GM21367 (cell line): Measurements from ENCODE around the gene CMTM8.

Experiments used
- ATAC-seq: cut with Tn5 transposase; IDR thresholded peaks from one replicate; pipeline ENCODE4 v1.9.1; 2021; ENCODE audit not compliant: unreplicated experiment

The CMTM8 gene

DNA sequence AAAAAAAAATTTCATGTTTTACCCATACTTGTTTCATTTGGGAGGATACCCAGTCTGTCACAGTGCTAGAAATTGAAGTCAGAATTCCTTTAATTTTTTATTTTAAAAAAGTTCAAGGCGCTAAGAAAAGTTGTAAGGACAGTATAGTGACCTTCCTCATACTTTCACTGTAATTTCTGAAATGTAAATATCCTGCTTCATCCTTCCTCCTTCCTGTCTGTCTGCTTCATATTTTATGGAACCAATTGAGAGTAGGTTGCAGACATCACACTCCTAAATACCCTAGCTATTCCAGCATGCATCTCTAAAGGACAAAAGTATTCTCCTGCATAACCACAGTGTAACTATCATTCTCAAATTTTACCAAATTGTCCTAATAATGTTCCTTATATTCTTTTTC lies 35.8 kb downstream of the CMTM8 start:
- ATAC-seq: no peak

GRCh38 chr3:32275506-32275905 lies 37.0 kb downstream of the CMTM8 start:
- ATAC-seq: no peak

DNA sequence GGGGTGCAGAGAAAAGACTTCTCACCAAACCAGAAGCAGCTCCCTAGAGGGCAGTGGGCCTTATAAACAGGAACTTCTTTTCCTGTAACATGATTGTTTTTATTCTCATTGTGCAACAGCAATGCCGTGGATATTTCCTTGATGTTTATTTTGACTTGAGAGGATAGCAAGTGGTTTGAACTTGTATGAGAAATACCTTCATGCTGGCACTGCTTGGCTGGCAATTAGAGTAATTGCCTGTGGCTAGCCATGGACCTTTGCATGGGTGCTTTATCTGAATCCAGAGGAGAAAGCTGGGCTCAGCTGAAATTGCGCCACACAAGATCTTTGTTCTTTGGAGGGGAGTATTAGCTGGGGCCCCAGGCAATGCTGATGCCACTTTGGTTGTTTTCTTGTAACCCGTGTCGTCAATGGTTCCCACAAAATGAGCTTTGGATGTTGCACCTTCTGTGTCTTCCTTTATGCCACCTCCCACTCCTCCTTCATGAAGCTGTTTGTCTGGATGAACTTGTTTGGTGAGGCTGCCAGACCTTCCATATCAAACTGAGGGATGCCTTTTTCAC lies 37.9 kb downstream of the CMTM8 start:
- no peak for ATAC-seq

DNA sequence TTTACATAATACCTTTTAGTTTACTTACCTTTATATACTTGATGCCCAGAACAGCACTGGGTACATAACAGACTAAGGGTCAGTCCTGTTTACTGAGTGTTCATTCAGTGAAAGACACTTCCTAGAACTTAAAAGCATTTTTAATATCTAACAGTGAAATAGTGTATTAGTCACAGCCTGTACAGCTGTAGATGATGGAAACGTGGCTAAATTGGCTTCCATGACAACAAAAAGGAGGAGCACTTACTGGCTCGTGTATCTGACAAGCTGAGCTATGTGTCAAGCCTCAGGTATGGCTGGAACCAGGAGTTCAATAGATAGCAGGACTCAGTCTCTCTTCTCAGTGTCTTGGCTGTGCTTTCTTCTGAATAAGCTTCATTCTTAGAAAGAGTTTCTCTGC lies 40.2 kb downstream of the CMTM8 start:
- no peak for ATAC-seq

DNA sequence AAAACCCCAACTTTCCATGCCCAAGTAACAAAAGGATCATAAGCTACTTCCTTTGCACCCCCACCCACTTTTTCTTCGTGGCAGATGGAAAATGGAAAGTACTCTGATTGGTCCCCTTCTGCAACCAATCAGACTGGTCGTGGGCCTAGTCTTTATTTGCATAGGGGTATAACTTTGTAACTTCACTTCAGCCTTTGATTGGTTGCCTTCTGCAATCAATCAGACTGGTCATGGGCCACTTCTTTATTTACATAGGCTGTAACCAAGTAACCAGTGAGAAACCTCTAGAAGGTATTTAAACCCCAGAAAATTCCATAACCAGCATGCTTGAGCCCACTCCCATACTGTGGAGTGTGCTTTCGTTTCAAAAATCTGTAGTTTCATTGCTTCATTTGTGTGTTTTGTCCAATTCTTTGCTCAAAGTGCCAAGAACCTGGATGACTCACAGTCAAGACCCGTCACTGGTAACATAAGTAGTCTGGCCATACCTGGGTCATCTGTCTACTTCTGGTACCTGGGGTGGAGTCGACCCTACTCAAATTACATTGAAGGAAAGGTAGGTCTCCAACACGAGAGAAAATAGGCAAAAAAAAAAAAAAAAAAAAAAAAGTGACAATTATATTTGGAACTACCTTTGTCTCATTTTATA lies 41.9 kb downstream of the CMTM8 start:
- ATAC-seq: no peak

DNA sequence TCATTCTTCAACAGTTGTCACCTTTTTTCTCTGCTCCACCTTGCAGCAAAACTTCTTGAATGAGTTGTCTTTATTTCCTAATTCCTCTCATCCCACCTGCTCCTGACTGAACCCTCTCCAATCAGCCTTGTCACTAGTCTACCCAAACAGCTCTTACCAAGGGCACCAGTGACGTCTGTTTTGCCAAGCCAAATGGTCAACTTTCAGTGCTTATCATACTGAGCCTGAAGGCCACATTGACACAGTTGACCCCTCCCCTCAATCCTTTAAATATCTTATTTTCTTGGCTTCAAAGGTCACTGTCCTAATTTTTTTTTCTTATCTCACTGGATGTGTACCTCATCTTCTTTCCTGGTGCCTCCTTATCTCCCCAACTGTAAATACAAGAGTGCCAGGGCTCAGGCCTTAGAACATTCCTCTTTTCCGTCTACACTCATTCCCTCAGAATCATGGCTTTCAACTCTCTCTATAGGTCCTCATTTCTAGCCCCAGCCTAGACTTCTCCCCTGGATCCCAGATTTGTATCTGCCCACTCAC lies 43.2 kb downstream of the CMTM8 start:
- no peak for ATAC-seq

GRCh38 chr3:32282578-32283154 lies 44.2 kb downstream of the CMTM8 start:
- no peak for ATAC-seq

GRCh38 chr3:32283304-32283703 lies 44.8 kb downstream of the CMTM8 start:
- ATAC-seq: no peak

DNA sequence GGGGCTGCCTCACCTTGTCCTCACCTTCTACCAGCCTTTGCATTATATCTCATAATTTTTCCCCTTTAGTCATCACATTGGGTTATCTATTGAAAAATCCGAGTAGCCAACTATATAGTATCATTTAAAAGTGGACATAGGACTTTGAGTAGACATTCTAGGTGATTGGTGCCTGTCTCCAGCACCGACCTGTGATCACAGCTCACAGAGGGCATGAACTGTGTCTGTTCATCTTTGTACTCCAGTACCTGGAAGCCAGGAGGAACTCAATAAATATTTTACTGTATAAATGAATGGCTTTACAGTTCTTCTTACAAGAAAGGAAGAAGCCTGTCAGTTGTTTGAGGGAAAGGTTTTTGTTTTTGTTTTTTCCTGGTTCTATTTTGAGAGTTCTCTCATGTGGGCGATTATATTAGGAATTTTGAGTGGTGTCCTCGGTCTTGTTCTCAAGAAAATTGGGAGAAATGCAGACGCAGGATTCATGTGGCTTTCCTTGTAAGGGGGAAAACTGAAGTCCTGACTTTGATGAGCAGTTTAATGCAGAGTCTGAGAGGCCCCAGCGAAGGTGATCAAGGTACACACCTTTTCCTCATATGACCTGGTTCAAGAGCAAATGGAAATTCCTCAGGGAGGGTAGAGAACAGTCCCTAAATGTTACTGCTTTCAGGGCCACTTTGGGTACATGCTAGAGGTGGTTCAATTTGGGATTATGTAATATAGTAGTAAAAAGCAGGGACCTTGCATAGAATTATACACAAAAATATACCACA lies 46.1 kb downstream of the CMTM8 start:
- ATAC-seq: no peak

GRCh38 chr3:32285891-32286290 lies 47.4 kb downstream of the CMTM8 start:
- no peak for ATAC-seq

- ATAC-seq: no peak
These were observed 50.3 kb downstream of the CMTM8 start for GRCh38 chr3:32288819-32289218.

DNA sequence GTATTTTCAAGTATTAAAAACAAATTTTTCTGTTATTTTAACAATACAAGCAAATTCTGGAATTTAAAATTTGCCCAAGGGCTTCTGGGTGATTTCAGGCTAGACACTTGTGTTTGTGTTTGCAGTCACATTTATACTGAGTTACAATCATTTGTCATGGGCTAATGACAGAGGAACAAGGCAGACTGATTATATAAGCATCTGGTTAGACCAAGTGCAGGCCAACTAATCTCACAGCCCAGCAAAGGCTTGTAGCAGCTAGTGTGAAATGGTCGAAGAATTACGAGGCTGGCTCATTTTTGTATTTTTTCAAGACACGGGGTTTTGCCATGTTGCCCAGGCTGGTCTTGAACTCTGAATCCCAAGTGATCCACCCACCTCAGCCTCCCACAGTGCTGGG lies 52.1 kb downstream of the CMTM8 start:
- ATAC-seq: no peak

DNA sequence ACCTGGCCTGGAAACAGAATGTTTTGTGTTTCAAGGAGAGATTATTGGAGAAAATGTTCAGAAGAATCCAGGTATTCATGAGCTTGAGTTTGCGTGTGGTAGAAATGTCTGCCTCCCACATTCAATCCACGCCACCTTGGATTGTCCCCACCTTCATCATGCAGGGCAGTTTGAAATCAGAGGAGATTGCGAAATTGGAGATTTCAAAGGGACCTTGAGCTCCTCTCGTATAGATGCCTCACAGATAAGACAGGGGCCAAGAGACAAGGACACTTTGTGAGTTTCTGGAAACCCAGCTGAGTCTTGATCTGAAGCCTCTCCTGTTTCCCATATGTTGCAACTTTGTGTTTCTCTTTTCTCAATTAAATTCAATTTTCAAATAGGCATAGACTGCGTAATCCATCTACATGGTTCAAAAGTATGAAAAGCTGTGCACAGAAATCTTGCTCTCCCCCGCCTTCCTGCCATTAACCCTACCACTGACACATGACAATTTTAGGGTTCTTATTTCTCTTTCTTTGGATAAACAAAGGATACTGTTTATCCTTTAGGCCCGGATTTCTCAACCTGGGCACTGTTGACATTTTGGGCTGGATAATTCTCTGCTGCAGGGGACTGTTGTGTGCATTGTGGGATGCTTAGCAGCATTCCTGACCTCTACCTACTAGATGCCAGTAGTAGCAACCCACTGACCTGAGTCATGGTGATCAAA lies 53.8 kb downstream of the CMTM8 start:
- no peak for ATAC-seq

- no peak for ATAC-seq
These were observed 55.4 kb downstream of the CMTM8 start for GRCh38 chr3:32293903-32294302.

DNA sequence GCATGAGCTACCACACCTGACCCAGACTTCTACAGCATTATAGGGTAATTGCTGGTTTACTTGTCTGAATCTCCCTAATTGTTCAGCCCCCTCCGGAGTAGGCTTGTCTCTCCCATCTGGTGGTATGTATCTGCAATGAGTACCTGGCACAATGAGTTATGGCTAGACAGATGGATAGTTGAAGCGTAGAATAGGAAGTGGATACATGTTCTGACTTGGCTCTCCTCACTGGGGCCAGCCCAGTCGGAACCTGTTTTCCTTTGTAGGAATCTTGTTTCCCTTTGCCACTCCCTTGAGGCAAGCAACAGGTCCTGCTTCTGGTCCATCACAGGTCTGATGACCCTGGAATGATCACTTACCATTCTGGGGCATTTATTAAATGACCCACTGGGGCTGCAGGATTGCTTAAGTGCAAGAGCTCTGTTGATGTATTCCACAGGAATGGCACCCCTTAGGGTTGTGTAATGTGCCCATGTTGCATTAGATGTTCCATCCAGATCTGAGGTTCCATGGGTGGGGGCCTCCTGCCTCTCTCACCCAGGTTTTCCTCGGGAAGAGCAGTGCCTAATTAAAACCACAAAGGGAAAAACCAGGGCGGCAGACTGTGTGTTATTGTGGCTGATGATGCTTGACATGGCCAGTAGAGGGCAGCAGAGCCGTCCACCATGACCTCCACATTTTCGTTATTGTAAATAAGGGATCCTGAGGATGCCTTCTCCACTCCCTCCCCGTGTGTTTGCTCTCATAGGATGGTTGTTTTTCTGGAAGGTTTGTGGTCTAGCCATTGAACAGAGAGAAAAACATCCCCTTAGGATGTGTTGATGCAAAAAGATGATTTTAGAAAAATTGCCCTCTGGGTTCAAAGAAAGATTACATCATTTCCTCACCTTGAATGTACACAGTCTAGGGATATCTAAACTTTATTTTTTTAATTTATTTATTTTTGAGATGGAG lies 58.0 kb downstream of the CMTM8 start:
- ATAC-seq: no peak

DNA sequence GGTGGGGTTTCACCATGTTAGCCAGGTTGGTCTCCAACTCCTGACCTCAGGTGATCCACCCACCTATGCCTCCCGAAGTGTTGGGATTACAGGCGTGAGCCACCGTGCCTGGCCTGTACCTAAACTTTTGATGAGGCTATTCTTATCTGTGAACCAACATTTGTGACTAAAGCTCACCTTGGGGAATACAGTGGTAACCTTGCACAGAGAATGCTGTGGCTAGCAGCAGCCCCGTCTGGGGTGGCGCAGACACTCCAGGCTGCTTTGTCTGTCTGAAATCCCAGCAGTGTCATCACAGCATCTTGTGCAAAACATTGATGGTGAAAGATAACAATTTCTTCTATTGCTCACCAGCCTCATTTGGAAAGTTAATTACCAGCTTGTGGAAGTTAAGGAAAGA lies 58.9 kb downstream of the CMTM8 start:
- no peak for ATAC-seq

DNA sequence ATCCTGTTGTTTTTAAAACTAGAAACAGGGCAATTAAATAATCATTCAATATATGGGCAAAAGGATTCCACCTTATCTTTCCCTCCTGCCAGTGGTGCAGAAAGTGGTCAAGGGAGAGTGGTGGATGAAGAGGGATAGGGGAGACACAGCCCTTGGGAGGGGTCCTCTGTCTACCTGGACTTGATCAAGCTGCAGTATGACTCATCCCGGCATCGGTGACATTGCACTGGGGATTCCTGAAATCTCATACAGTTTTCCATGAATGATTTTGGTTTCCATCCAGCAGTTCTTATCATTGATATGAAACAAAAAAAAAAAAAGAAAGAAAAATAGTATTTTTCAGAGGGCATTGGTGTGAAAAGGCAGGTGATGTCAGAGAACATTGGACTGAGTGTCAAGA lies 62.9 kb downstream of the CMTM8 start:
- no peak for ATAC-seq

DNA sequence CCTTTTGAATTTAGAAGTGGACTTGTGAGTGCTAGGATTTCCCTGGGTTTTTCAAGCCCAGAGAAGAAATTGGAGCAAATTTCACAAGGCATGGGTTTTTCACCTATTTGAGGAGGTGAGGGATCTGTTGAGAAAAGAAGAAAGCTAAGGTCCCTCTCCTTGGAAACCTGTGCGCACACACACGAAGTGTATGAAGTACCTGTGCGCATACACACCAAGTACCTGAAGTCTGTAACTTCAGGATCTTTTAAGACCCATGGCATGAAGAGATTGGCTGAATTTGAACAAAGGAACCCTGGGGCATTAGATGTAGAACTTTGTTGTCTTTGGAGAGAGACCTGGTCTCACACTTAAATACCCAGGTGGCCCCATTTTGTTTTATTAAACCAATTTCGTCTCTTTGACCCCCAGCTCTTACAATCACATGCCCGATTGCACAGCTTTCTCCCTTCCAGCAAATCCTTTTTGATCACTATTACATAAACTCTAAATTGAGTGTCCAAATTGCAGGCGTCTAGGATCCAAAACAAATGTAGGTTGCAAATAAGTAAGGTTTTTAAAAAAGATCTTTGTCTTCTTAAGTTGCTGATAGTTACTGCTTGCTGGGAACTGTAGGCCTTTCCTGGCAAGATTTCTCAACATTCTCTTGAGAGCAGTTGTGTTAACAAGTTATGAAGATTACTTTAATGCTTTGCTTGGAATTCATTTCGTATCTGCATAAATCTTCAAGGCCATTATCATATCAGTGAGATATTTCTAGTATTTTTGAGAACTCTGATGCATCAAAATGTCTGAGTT lies 64.3 kb downstream of the CMTM8 start:
- no peak for ATAC-seq

DNA sequence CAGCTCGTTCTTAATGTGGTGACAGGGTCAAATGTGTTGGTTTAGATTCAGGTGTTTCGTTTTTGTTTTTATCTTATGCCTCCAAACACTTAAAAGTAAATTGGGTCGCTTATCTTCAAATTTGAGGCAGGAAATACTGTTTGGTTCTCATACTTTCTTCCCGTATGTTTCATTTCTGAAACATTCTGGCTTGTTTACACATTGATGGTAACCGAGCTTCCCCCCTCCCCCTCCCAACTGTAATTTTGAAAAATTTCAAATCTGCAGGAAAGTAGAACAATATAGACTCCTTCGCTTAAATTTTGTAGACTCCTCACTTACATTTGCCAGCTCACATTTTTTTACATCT lies 64.9 kb downstream of the CMTM8 start:
- ATAC-seq: no peak
